HUES6 (cell line): ENCODE measurements around the gene C9orf152.

Experiments used
- H3K27ac ChIP-seq: 2 replicates; pipeline ENCODE4 v1.7.0; 2013; ENCODE audit warnings: low read depth, mild to moderate bottlenecking, low read length, inconsistent platforms
- H3K27me3 ChIP-seq: 2 replicates; pipeline ENCODE4 v1.6.1; 2013; ENCODE audit warnings: low read length; ENCODE audit not compliant: control insufficient read depth, insufficient read depth
- H3K36me3 ChIP-seq: 2 replicates; pipeline ENCODE4 v1.6.1; 2013; ENCODE audit warnings: low read length; ENCODE audit not compliant: control insufficient read depth, insufficient read depth
- H3K4me1 ChIP-seq: 2 replicates; pipeline ENCODE4 v1.6.1; 2013; ENCODE audit warnings: low read length; ENCODE audit not compliant: control insufficient read depth, insufficient read depth
- H3K4me3 ChIP-seq: 2 replicates; pipeline ENCODE4 v1.5.1; 2013; ENCODE audit warnings: low read depth, low read length
- H3K9ac ChIP-seq: one replicate; pipeline ENCODE4 v1.6.1; 2013; ENCODE audit warnings: mild to moderate bottlenecking, low read length
- H3K9me3 ChIP-seq: 2 replicates; pipeline ENCODE4 v1.6.1; 2013; ENCODE audit warnings: low read depth, low read length; ENCODE audit not compliant: control insufficient read depth, insufficient read depth

The C9orf152 gene

DNA sequence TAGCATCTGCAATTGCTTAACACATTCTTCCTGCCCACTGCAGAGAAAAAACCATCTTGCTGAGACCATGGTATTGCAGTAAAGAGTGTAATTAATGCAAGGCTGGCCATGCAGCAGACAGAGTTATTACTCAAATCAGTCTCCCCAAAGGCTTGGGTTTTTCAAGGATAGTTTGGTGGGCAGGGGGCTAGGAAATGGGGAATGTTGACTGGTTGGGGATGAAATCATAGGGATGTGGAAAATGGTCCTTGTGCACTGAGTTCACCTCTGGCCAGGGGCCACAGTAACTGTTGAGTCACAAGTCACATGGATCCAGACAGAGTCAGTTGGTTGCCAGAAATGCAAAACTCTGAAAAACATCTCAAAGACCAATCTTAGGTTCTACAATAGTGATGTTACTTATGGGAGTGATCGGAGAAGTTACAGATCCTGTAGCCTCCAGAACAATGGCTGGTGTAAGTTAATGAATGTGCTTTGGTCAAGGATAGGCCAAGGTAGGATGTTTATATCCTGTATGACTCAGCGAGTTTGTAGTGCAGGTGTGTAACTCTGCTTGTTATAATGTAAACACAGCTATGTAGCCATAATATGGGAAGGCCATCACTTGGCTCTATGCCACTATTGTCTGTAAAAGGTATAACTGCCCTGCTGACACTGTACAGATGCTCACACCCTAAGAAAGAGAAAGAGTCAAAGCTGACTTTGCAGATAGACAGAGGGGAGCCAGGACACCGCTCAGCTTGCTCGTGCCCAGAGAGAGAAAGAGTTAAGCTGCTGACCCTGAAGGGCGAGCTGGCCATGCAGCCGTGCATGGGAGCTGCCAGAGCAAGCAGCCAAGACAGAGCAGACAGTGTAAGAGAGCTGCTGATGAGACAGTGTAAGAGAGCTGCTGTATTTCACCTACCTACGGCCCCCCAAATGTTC is 27.2 kb downstream of the C9orf152 start:
- H3K9me3 ChIP-seq: peaks cover 8% of the 10 kb centered on the region
- no peak overlapping the region for H3K9ac ChIP-seq
- H3K27ac ChIP-seq: no peak overlapping the region
- H3K4me3 ChIP-seq: no peak overlapping the region
- H3K4me1 ChIP-seq: peaks cover 7% of the 10 kb centered on the region; the same call in 1 of the 2 replicates
- H3K36me3 ChIP-seq: no peaks in the 10 kb centered on the region
- H3K27me3 ChIP-seq: no peaks in the 10 kb centered on the region

GRCh38 chr9:110179734-110180133 is 28.2 kb downstream of the C9orf152 start:
- Histone ChIP-seq H3K9me3 (peaks cover 8% of the 10 kb centered on the region), H3K27me3 (no peaks in the 10 kb centered on the region), H3K4me1 (no peaks in the 10 kb centered on the region), H3K27ac (no peak overlapping the region), H3K9ac (no peak overlapping the region), H3K4me3 (no peak overlapping the region), H3K36me3 (no peaks in the 10 kb centered on the region)

GRCh38 chr9:110178281-110178680 is 29.7 kb downstream of the C9orf152 start:
- Histone ChIP-seq H3K4me1 (no peaks in the 10 kb centered on the region; the same call in 1 of the 2 replicates), H3K9ac (no peak overlapping the region), H3K36me3 (no peaks in the 10 kb centered on the region), H3K27ac (no peak overlapping the region), H3K27me3 (no peaks in the 10 kb centered on the region), H3K4me3 (no peak overlapping the region), H3K9me3 (peaks cover 8% of the 10 kb centered on the region)

DNA sequence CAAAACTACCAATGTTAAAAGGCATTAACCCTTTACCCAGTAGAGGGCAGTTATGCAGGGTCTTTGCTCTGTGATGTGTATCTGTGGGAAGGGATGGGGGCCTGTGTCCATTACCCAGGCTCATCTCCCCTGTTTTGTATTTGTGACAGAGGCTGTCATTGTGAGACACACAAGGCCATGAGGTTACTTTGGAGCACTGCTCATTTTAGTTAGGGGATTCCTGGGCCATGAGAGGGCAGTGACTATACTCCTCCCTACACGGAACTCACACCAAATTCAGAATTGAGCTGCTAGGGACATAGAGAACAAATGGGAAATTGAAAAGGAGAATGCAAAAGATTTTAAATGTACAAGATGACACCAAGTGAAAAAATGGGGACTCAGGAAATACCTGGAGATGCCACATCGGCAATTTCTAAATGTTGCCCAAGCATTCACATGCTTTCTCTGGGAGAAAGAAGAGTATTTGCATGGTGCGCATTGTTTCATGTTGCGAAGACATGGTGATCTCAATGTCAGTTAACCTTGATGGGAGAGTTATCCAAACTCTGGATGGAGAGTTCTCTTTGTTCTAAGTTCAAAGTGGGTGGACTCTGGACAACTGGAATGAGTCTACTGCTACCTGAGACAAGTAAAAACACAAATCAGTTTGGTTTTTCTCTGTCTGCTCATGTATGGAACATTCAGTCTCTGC is 32.5 kb downstream of the C9orf152 start:
- Histone ChIP-seq H3K4me3 (no peak overlapping the region), H3K4me1 (no peaks in the 10 kb centered on the region; the same call in 1 of the 2 replicates), H3K27ac (no peak overlapping the region), H3K9ac (no peak overlapping the region), H3K9me3 (peaks cover 1% of the 10 kb centered on the region), H3K27me3 (no peaks in the 10 kb centered on the region), H3K36me3 (no peaks in the 10 kb centered on the region)

- Histone ChIP-seq H3K27me3 (no peaks in the 10 kb centered on the region), H3K9ac (no peak overlapping the region), H3K9me3 (no peaks in the 10 kb centered on the region), H3K36me3 (peaks cover 11% of the 10 kb centered on the region), H3K27ac (no peak overlapping the region), H3K4me1 (no peaks in the 10 kb centered on the region; the same call in 1 of the 2 replicates), H3K4me3 (no peak overlapping the region)
These were observed 34.7 kb downstream of the C9orf152 start for GRCh38 chr9:110173322-110173642.

DNA sequence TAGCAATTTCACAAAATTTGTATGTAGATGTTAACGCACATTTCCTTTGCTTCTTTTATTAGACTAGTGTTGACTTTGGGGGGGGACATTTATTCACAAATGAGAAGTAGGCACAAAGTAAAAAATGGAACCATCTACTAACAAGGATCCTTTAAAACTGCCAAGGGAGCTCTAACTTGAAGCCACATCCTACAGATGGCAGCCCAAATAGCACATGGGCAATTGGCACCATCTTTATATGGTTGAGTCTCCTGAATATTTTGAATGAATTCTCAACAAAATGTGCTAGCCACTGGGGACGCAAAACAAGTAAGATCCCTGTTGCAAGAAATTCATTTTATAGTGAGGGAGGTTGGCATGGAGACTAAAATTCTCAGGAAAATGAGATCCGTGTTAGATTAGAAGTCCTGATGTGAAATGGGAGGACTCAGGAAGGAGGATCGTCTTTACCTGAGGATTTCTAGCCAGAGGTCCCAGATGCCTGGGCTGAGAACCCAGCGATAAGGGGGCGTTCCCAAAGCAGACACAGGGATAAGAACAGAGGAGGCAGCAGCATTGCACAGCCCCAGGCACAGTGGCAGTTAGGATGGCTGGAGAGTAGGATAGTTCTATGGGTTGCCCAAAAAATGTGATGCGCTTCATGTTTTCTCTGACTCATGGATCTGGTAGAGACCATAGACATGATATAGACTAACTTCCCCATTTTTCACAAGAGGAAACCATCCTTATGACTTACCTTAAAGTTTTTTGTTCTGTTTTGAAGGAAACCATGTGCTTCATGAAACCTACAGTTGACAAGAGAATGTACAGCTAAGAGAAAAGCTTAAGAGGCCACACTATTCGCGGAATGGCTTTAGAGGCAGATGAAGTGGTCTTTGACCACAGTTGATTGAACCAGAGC is 37.4 kb downstream of the C9orf152 start:
- Histone ChIP-seq H3K4me1 (peaks cover 2% of the 10 kb centered on the region; the same call in 1 of the 2 replicates), H3K9ac (no peak overlapping the region), H3K27ac (no peak overlapping the region), H3K36me3 (peaks cover 11% of the 10 kb centered on the region), H3K27me3 (no peaks in the 10 kb centered on the region), H3K9me3 (no peaks in the 10 kb centered on the region), H3K4me3 (no peak overlapping the region)

DNA sequence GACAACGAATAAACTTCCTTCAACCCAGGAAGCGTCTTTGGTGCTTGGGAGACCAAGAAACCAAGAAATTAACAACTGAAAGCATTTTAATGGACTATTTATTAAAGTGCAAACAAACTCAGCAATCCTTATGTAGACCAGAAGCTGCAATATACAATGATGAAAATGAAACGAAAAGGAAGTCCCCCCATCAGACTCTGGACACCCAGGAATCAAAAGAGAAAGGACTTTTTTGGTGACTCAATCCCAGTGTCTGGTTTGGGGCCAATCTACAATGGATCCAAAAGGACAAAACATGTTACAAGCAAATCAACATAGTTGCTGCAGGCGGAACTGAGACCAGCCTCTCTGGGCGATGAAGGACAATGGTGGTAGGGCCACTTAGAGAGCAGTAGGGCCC is 39.5 kb downstream of the C9orf152 start:
- no peaks in the 10 kb centered on the region for H3K27me3 ChIP-seq
- no peak overlapping the region for H3K27ac ChIP-seq
- no peaks in the 10 kb centered on the region for H3K9me3 ChIP-seq
- no peak overlapping the region for H3K4me3 ChIP-seq
- H3K9ac ChIP-seq: no peak overlapping the region
- peaks cover 11% of the 10 kb centered on the region for H3K36me3 ChIP-seq
- H3K4me1 ChIP-seq: peaks cover 2% of the 10 kb centered on the region; the same call in 1 of the 2 replicates

GRCh38 chr9:110161940-110162339 is 46.0 kb downstream of the C9orf152 start:
- Histone ChIP-seq H3K27me3 (no peaks in the 10 kb centered on the region), H3K27ac (no peak overlapping the region), H3K9me3 (no peaks in the 10 kb centered on the region), H3K9ac (no peak overlapping the region), H3K4me3 (no peak overlapping the region), H3K4me1 (peaks cover 20% of the 10 kb centered on the region), H3K36me3 (0 out of 2 replicates have a peak, but pooled peaks cover 3% of the 10 kb centered on the region)

DNA sequence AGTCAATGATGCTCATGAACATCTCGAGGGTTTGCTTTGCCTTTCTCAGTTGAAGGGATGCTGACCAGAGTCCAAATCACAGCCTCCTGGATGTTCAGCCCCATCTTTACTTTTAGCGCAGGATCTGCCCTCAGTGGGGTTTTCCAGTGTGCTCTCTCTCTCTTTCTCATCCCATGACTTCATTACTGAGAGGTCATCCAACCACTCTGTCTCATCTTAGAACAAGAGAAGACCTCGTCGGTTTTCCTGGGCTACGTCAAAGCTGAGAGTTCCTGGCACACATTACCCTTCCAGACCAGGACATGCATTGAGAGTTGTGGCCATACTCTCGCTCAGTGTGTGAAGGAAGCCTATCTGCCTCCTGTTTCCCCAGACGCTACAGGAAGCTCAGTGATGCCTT is 47.3 kb downstream of the C9orf152 start:
- Histone ChIP-seq H3K9me3 (no peaks in the 10 kb centered on the region), H3K27me3 (no peaks in the 10 kb centered on the region), H3K4me1 (peaks cover 20% of the 10 kb centered on the region), H3K27ac (no peak overlapping the region), H3K9ac (no peak overlapping the region), H3K36me3 (0 out of 2 replicates have a peak, but pooled peaks cover 6% of the 10 kb centered on the region), H3K4me3 (no peak overlapping the region)

- Histone ChIP-seq H3K9me3 (no peaks in the 10 kb centered on the region), H3K36me3 (0 out of 2 replicates have a peak, but pooled peaks cover 6% of the 10 kb centered on the region), H3K4me1 (peaks cover 20% of the 10 kb centered on the region), H3K27ac (no peak overlapping the region), H3K4me3 (no peak overlapping the region), H3K9ac (no peak overlapping the region), H3K27me3 (no peaks in the 10 kb centered on the region)
These were observed 47.8 kb downstream of the C9orf152 start for GRCh38 chr9:110160123-110160522.
